Mucosa of stomach (tissue), 1 donor: Measurements from ENCODE around the gene VPS37D.
"Not testable (repeated sequence)": the region's sequence is repeated elsewhere in the genome, so short reads cannot be mapped to it uniquely, and the experiment has no call there.

Experiments used
- H3K27me3 ChIP-seq: one replicate; pipeline ENCODE4 v1.7.0; 2013; ENCODE audit warnings: mild to moderate bottlenecking, low read length; ENCODE audit not compliant: control insufficient read depth, insufficient read depth
- H3K36me3 ChIP-seq: one replicate; pipeline ENCODE4 v1.7.0; 2013; ENCODE audit warnings: low read length; ENCODE audit not compliant: control insufficient read depth, insufficient read depth
- H3K4me1 ChIP-seq: one replicate; pipeline ENCODE4 v1.7.0; 2013; ENCODE audit warnings: mild to moderate bottlenecking, low read length; ENCODE audit not compliant: control insufficient read depth, insufficient read depth
- H3K4me3 ChIP-seq: one replicate; pipeline ENCODE4 v1.7.0; 2013; ENCODE audit warnings: low read length
- H3K9ac ChIP-seq: one replicate; pipeline ENCODE4 v1.7.0; 2013; ENCODE audit warnings: mild to moderate bottlenecking, low read length, moderate library complexity
- H3K9me3 ChIP-seq: one replicate; pipeline ENCODE4 v1.7.0; 2013; ENCODE audit warnings: mild to moderate bottlenecking, low read length, moderate library complexity; ENCODE audit not compliant: control insufficient read depth
- donor health status: Pancreatic carcinoma.

Gene VPS37D

GRCh38 chr7:73704640-73705550 is 37.3 kb downstream of the VPS37D start:
- H3K4me1 ChIP-seq, result peaks cover 40% of the 10 kb centered on the region
- H3K9me3 ChIP-seq, result no peaks in the 10 kb centered on the region
- H3K4me3 ChIP-seq, result peak overlapping the region; percentile 41
- no peaks in the 10 kb centered on the region for H3K27me3 ChIP-seq
- peak overlapping the region; percentile 54 for H3K9ac ChIP-seq
- H3K36me3 ChIP-seq, result peaks cover under 1% of the 10 kb centered on the region

GRCh38 chr7:73705551-73705920 is 37.9 kb downstream of the VPS37D start:
- peak overlapping the region; percentile 38 for H3K9ac ChIP-seq
- no peaks in the 10 kb centered on the region for H3K9me3 ChIP-seq
- no peak overlapping the region for H3K4me3 ChIP-seq
- peaks cover 40% of the 10 kb centered on the region for H3K4me1 ChIP-seq
- H3K27me3 ChIP-seq, result no peaks in the 10 kb centered on the region
- no peaks in the 10 kb centered on the region for H3K36me3 ChIP-seq

GRCh38 chr7:73706126-73707044 is 38.8 kb downstream of the VPS37D start:
- Histone ChIP-seq H3K36me3 (no peaks in the 10 kb centered on the region), H3K27me3 (no peaks in the 10 kb centered on the region), H3K4me1 (peaks cover 40% of the 10 kb centered on the region), H3K4me3 (no peak overlapping the region), H3K9ac (peak overlapping the region; percentile 60), H3K9me3 (no peaks in the 10 kb centered on the region)

DNA sequence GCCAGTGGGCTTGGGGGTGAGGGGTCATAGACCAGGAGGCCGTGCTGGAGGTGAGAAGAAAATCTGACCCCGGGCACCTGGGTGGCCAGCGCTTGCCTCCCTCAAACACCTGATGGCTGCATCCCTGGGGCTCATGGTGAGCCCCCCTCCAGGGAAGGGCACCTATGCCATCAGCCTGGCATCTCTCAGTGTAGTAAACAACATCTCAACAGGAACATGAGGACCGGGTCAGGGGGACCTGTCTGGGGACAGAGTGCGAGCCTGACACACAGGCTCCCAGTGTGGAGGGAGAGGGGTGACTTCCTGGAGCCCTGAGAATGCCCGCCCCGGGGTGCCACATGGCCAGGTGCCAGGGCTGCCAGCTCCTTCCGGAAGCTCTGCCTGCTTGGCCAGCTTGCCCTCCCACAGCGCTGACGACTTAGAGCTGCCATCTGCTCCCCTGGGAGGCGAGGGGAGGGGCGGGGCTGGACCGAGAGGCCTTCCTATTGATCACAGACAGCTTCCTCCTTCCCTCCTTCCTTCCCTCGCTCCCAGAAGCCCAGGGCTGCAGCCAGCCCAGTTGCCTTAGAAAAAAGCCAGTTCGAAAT is 39.5 kb downstream of the VPS37D start:
- no peaks in the 10 kb centered on the region for H3K36me3 ChIP-seq
- H3K9me3 ChIP-seq, result no peaks in the 10 kb centered on the region
- H3K9ac ChIP-seq, result peak overlapping the region; percentile 60
- H3K4me1 ChIP-seq, result peaks cover 40% of the 10 kb centered on the region
- H3K27me3 ChIP-seq, result no peaks in the 10 kb centered on the region
- no peak overlapping the region for H3K4me3 ChIP-seq

DNA sequence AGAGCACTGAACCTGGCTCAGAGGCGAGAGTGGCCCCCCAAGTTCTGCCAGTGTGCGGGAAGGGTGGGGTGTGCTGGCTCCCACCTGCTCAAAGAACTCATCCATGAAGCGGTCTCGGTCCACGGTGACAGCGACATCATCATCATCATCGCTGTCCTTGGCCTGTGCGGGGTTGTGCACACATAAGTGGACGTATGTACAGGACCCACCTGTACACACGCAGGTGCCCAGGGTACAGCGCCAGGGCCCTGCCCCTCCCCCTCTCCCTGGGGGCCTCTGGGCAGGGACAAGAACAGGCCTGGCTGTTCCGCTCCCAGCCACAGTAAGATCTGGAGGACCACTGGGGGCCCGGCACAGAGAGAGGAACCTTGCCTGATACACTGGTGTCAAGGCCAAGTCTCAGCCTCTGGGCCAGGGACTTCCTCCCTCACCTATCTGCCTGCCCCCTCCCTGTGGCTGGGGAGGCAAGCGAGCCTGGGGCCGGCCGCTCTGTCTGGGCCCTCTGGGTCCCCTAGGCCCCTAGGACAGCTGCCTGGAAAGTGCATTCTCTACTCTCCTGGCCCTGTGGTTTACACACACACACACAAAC is 41.4 kb downstream of the VPS37D start:
- H3K9ac ChIP-seq, result no peak overlapping the region
- H3K36me3 ChIP-seq, result no peaks in the 10 kb centered on the region
- H3K9me3 ChIP-seq, result no peaks in the 10 kb centered on the region
- peaks cover 35% of the 10 kb centered on the region for H3K4me1 ChIP-seq
- no peak overlapping the region for H3K4me3 ChIP-seq
- no peaks in the 10 kb centered on the region for H3K27me3 ChIP-seq

DNA sequence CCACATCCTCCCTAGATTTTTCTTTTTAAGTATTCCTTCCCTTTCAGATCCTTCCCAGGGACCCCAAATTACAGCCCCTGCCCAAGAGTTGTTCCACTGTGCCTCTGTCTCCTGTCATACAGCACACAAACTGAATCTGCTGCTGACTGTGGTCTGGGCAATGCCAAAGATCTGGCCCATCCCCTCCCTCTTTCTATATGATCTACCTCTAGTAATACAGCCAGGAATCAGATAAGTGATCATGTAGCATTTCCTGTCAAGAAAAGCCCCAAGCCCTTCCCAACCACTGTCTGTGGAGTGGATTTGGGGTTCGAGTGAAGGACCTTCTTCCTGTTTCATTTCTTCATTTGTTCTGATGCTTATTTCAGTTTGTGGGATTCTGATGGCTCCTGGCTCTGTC is 45.1 kb downstream of the VPS37D start:
- Histone ChIP-seq H3K4me3 (no peak overlapping the region), H3K9me3 (no peaks in the 10 kb centered on the region), H3K9ac (no peak overlapping the region), H3K36me3 (no peaks in the 10 kb centered on the region), H3K27me3 (no peaks in the 10 kb centered on the region), H3K4me1 (peaks cover 29% of the 10 kb centered on the region)

- not testable (repeated sequence) for H3K27me3 ChIP-seq, H3K4me3 ChIP-seq, H3K36me3 ChIP-seq, H3K9me3 ChIP-seq, H3K9ac ChIP-seq
- peaks cover 34% of the 10 kb centered on the region for H3K4me1 ChIP-seq
Observed at GRCh38 chr7:73713319-73713718, 45.7 kb downstream of the VPS37D start.

- Histone ChIP-seq H3K4me1 (peaks cover 40% of the 10 kb centered on the region), H3K36me3 (no peaks in the 10 kb centered on the region), H3K9ac (peak overlapping the region; percentile 39), H3K4me3 (no peak overlapping the region), H3K9me3 (no peaks in the 10 kb centered on the region), H3K27me3 (no peaks in the 10 kb centered on the region)
Observed at GRCh38 chr7:73715648-73716317, 48.2 kb downstream of the VPS37D start.

GRCh38 chr7:73716318-73716890 is 48.8 kb downstream of the VPS37D start:
- Histone ChIP-seq H3K9me3 (no peaks in the 10 kb centered on the region), H3K4me3 (no peak overlapping the region), H3K27me3 (no peaks in the 10 kb centered on the region), H3K4me1 (peaks cover 44% of the 10 kb centered on the region), H3K36me3 (no peaks in the 10 kb centered on the region), H3K9ac (peak overlapping the region; percentile 10)

DNA sequence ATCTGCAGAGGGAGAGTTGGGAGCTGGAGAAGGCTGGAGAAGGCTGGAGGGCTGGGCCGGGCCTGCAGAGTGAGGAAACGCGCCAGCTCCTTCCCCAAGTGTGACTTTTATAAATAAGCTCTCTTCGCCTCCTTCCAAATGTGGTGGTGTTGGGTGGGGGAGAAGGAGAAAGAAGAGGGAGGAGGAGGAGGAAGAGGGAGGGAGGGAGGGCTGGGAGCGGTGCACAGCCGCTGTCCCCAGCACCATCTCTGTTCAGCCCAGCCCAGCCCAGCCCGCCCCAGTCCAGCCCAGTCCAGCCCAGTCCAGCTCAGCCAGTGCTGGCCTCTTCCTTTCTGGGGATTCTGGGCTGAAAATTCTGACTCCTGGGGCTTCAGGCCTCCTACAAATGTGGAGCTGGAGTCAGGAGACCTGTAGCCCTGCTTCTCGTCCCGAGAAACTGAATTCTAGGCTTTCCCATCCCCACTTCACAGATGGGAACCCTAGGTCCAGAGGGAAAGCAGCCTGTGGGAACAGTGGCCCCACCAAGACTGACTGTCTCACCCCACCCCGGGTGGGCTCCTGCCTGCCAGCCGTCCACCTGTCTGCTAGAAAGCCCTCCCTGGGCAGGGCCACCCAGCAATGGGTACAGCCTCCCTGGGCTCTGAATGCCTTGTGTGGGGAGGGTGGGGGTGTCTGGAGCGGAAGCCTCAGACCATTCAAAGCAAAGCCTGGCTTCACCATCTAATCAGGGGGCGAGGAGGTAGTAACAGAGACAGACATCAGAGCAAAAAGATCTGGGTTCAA is 49.6 kb downstream of the VPS37D start:
- no peaks in the 10 kb centered on the region for H3K36me3 ChIP-seq
- H3K27me3 ChIP-seq, result no peaks in the 10 kb centered on the region
- no peak overlapping the region for H3K4me3 ChIP-seq
- no peaks in the 10 kb centered on the region for H3K9me3 ChIP-seq
- peaks cover 51% of the 10 kb centered on the region for H3K4me1 ChIP-seq
- H3K9ac ChIP-seq, result peak overlapping the region; percentile 31
